HG03025 (cell line): ENCODE results near the gene SYNPO.

Experiments used
- ATAC-seq: cut with Tn5 transposase; IDR thresholded peaks from one replicate; pipeline ENCODE4 v1.9.1; 2021; ENCODE audit warnings: mild to moderate bottlenecking, moderate library complexity; ENCODE audit not compliant: unreplicated experiment, low FRiP score

Gene SYNPO

GRCh38 chr5:150639751-150640150, 709 bp upstream of the SYNPO start:
- no peak for ATAC-seq

GRCh38 chr5:150641006-150641570, 628 bp downstream of the SYNPO start:
- ATAC-seq = no peak

- ATAC-seq = no peak
Measured at GRCh38 chr5:150641824-150642566, 1.5 kb downstream of the SYNPO start.

- ATAC-seq = no peak
Measured at GRCh38 chr5:150642567-150642927, 2.1 kb downstream of the SYNPO start.

GRCh38 chr5:150642991-150643710, 2.7 kb downstream of the SYNPO start:
- no peak for ATAC-seq

- ATAC-seq = no peak
Measured at GRCh38 chr5:150644058-150644457, 3.6 kb downstream of the SYNPO start.

- no peak for ATAC-seq
Measured at GRCh38 chr5:150644514-150644913, 4.1 kb downstream of the SYNPO start.

- no peak for ATAC-seq
Measured at GRCh38 chr5:150645070-150645700, 4.7 kb downstream of the SYNPO start.

- ATAC-seq = no peak
Measured at GRCh38 chr5:150647275-150648251, 7.1 kb downstream of the SYNPO start.

GRCh38 chr5:150648294-150649107, 8.0 kb downstream of the SYNPO start:
- ATAC-seq = no peak

GRCh38 chr5:150649108-150650020, 8.9 kb downstream of the SYNPO start:
- ATAC-seq = no peak

- ATAC-seq = no peak
Measured at GRCh38 chr5:150650021-150651006, 9.9 kb downstream of the SYNPO start.

GRCh38 chr5:150651382-150651781, 10.9 kb downstream of the SYNPO start:
- no peak for ATAC-seq

- no peak for ATAC-seq
Measured at GRCh38 chr5:150651924-150652671, 11.6 kb downstream of the SYNPO start.

- no peak for ATAC-seq
Measured at GRCh38 chr5:150653145-150653761, 12.8 kb downstream of the SYNPO start.
